ENCODE results near the gene OSBPL1A.

DNA sequence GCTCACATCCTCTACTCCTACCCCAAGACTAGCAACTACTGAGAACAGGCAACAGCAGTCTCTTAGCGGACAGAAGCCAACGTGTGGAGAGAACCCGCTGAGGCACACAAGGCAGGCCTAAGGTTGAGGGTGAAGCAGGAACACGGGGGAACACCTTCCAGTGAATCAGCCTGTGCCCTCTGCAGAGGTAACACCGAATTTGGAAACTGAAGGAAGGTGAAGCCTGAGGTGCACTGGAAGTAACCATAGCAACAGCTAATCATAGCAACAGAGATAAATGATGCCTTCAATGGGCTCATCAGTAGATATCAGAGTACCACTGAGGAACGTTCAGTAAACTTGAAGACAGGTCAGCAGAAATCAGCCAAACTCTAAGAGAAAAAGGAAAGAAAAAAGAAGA, 43.3 kb downstream of the OSBPL1A start:
- no peak for TF ChIP-seq POLR2A (IDR thresholded peaks at IDR 0.05)
- TF ChIP-seq, protein P1, sequence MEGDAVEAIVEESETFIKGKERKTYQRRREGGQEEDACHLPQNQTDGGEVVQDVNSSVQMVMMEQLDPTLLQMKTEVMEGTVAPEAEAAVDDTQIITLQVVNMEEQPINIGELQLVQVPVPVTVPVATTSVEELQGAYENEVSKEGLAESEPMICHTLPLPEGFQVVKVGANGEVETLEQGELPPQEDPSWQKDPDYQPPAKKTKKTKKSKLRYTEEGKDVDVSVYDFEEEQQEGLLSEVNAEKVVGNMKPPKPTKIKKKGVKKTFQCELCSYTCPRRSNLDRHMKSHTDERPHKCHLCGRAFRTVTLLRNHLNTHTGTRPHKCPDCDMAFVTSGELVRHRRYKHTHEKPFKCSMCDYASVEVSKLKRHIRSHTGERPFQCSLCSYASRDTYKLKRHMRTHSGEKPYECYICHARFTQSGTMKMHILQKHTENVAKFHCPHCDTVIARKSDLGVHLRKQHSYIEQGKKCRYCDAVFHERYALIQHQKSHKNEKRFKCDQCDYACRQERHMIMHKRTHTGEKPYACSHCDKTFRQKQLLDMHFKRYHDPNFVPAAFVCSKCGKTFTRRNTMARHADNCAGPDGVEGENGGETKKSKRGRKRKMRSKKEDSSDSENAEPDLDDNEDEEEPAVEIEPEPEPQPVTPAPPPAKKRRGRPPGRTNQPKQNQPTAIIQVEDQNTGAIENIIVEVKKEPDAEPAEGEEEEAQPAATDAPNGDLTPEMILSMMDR (IDR thresholded peaks at IDR 0.05), result no peak
- TF ChIP-seq EP300 (IDR thresholded peaks at IDR 0.05), result no peak
